Measurements from ENCODE around the gene ACTRT3. TPM values are rescaled to one million over a fixed set of nuclear protein-coding genes. Genes with fewer than 3 reads are reported as not detected.
A peak's percentile ranks its signal among the peaks of the same experiment; 100 is the strongest.

The ACTRT3 gene
- total RNA-seq, 1 donor, result 4.3 TPM

- peaks cover 12% of the 10 kb centered on the region for H3K4me1 ChIP-seq (ENCODE audit: insufficient read depth, low read length)
- peaks cover 49% of the 10 kb centered on the region for H3K79me2 ChIP-seq (ENCODE audit: insufficient read depth, low read length)
- peaks cover 21% of the 10 kb centered on the region for H4K20me1 ChIP-seq (ENCODE audit: insufficient read depth, low read length)
- TF ChIP-seq CTCF (IDR thresholded peaks at IDR 0.05; ENCODE audit: extremely low read depth, low read depth, low read length), result peak; percentile 24
- H2AFZ ChIP-seq (ENCODE audit: low read length), result peak within 1 kb of the TSS; percentile 99
- H3K4me3 ChIP-seq (ENCODE audit: insufficient read depth, low read length), result peak within 1 kb of the TSS; percentile 100
- peak; percentile 86 for DNase-seq (ENCODE audit: insufficient read length, low spot score, missing footprints)
- peak within 1 kb of the TSS; percentile 95 for H3K27ac ChIP-seq (ENCODE audit: low read depth, low read length)
- no peaks in the 10 kb centered on the region for H3K9me3 ChIP-seq (ENCODE audit: low read depth, low read length)
- no peaks in the 10 kb centered on the region for H3K27me3 ChIP-seq (ENCODE audit: insufficient read depth, low read length)
- H3K36me3 ChIP-seq (ENCODE audit: insufficient read depth, low read length), result peaks cover 32% of the 10 kb centered on the region
- H3K4me2 ChIP-seq (ENCODE audit: insufficient read depth, low read length), result peak within 1 kb of the TSS; percentile 99
These were observed 3.8 kb upstream of the ACTRT3 start, which contains the start of gene MYNN for GRCh38 chr3:169772897-169773816. Gene MYNN, plus strand, starts transcription at chr3:169773396. Its CDS starts 900 bp downstream, at chr3:169774296.

DNA sequence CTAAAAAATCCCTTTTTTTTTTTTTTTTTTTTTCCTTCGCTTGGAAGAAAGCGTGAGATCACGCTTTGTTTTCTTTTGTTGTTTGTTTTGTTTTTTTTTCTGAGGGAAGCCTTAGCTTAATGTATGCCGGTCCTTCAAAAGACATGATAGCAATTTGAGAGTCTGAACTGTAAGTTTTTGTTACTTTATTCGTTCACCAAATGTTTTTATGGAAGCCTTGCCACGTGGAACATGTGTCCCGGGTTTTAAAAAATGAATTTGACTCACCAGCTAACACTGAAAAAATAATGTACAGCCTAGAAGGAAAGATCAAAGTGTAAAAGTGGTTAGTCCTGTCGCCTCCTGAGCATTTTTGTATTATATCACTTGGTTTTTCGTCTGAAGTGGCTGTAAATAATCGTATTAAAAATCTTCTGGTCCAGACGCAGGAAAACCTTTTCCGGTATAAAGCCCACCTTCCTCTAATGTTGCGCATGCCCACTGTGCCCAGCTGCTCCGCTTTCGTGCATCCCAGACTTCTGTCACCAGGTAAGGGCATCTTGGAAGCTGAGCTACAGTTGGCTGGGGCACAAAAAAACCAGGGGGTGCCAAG, 3.0 kb upstream of the ACTRT3 start:
- Histone ChIP-seq H3K4me2 (ENCODE audit: insufficient read depth, low read length) (peak overlapping the region; percentile 99), H3K36me3 (ENCODE audit: insufficient read depth, low read length) (peaks cover 24% of the 10 kb centered on the region), H3K4me1 (ENCODE audit: insufficient read depth, low read length) (peaks cover 12% of the 10 kb centered on the region), H4K20me1 (ENCODE audit: insufficient read depth, low read length) (peaks cover 21% of the 10 kb centered on the region), H3K27ac (ENCODE audit: low read depth, low read length) (peak overlapping the region; percentile 95), H3K4me3 (ENCODE audit: insufficient read depth, low read length) (peak overlapping the region; percentile 100), H3K9me3 (ENCODE audit: low read depth, low read length) (no peaks in the 10 kb centered on the region), H3K79me2 (ENCODE audit: insufficient read depth, low read length) (peaks cover 42% of the 10 kb centered on the region), H3K27me3 (ENCODE audit: insufficient read depth, low read length) (no peaks in the 10 kb centered on the region), H2AFZ (ENCODE audit: low read length) (peak overlapping the region; percentile 99)
- peak; percentile 78 for DNase-seq (ENCODE audit: insufficient read length, low spot score, missing footprints)
- no peak for TF ChIP-seq CTCF (IDR thresholded peaks at IDR 0.05; ENCODE audit: extremely low read depth, low read depth, low read length)

DNA sequence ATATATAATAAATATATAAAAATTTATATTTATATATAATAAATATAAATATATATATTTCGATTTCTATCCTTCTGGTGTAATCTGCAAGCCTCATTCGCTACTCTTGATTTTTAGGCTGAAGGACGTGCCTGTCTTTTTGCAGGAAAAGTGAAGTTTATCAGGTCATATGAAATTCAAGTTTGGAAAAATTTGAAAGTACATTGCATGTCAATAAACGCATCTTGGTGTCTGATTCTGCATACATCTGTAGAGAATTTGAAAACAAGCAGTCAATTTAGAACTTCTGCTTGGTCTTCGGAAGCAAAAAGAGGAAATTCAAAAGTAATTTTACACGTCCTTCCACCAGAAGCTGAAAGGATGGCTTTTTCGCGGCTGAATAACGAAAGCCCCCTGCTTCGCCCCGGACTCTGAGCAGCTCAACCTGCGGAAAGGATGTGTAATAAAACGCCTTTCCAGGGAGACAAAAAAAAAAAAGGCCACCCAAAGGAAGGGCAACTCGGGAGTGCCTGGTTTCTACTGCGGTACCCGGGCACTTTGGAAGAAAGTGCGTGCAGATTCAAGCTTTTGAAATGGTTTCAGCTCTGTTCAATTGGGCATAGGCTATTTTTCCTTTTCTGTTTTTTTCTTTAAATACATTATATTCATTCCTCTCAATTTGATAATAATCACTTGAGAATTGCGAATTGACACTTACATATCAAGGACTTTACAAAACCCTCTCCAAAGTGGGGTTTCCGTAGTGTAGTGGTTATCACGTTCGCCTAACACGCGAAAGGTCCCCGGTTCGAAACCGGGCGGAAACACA, 2.3 kb upstream of the ACTRT3 start:
- peak; percentile 71 for DNase-seq (ENCODE audit: insufficient read length, low spot score, missing footprints)
- peaks cover 12% of the 10 kb centered on the region for H3K4me1 ChIP-seq (ENCODE audit: insufficient read depth, low read length)
- H3K4me3 ChIP-seq (ENCODE audit: insufficient read depth, low read length), result peak overlapping the region; percentile 100
- no peaks in the 10 kb centered on the region for H3K9me3 ChIP-seq (ENCODE audit: low read depth, low read length)
- peak overlapping the region; percentile 99 for H3K4me2 ChIP-seq (ENCODE audit: insufficient read depth, low read length)
- H3K79me2 ChIP-seq (ENCODE audit: insufficient read depth, low read length), result peaks cover 35% of the 10 kb centered on the region
- peaks cover 21% of the 10 kb centered on the region for H4K20me1 ChIP-seq (ENCODE audit: insufficient read depth, low read length)
- peak overlapping the region; percentile 99 for H2AFZ ChIP-seq (ENCODE audit: low read length)
- no peaks in the 10 kb centered on the region for H3K27me3 ChIP-seq (ENCODE audit: insufficient read depth, low read length)
- no peak for TF ChIP-seq CTCF (IDR thresholded peaks at IDR 0.05; ENCODE audit: extremely low read depth, low read depth, low read length)
- peaks cover 18% of the 10 kb centered on the region for H3K36me3 ChIP-seq (ENCODE audit: insufficient read depth, low read length)
- peak overlapping the region; percentile 95 for H3K27ac ChIP-seq (ENCODE audit: low read depth, low read length)
